DOHH2 (cell line): ENCODE data around the gene ATP8A2.

ENCODE experiments used
- EZH2phosphoT487 ChIP-seq: fragments of 200-600 bp; sonication (generic); IDR thresholded peaks from 2 replicates; pipeline ENCODE4 v1.6.1; 2017; ENCODE audit warnings: borderline replicate concordance, mild to moderate bottlenecking, antibody characterized with exemption, low read length, moderate library complexity, mixed read lengths
- TF ChIP-seq, protein P1 (sequence below): fragments of 200-600 bp; sonication (generic); IDR thresholded peaks from one replicate; pipeline ENCODE4 v1.5.1; 2014; ENCODE audit warnings: antibody characterized with exemption, mild to moderate bottlenecking, low read depth, low read length; ENCODE audit not compliant: poor library complexity, severe bottlenecking

DNA sequence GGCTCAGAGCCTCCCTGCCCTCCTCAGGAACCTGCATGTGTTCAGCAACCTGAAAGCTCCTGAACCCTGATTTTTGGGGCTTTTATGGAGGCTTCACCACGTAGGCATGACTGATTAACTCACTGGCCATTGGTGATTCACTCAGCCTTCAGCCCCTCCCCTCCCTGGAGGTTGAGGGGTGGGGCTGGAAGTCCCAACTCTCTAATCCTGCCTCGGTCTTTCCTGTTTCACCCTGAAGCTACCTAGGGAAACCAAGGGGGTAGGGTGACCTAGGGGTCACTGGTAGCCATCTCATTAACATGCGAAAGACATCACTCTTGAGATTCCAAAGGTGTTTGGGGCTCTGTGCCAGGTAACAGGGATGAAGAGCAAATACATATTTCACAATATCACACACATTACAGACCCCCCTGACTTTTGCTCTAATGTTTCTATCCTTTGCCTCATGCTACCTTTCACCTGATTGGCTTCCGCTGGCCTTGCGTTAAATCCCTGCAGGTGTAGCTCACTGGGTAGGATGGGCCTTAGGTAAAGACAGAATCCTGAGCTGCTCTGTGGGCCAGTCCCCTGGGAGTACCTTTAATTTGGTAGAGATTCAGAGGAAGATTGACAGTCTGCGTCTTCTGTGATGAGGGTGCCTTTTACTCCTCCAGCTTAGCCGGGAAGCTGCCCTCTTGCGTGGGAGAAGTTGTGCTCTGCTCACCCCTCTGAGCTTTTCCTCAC is 260.6 kb downstream of the ATP8A2 start:
- TF ChIP-seq, protein P1, sequence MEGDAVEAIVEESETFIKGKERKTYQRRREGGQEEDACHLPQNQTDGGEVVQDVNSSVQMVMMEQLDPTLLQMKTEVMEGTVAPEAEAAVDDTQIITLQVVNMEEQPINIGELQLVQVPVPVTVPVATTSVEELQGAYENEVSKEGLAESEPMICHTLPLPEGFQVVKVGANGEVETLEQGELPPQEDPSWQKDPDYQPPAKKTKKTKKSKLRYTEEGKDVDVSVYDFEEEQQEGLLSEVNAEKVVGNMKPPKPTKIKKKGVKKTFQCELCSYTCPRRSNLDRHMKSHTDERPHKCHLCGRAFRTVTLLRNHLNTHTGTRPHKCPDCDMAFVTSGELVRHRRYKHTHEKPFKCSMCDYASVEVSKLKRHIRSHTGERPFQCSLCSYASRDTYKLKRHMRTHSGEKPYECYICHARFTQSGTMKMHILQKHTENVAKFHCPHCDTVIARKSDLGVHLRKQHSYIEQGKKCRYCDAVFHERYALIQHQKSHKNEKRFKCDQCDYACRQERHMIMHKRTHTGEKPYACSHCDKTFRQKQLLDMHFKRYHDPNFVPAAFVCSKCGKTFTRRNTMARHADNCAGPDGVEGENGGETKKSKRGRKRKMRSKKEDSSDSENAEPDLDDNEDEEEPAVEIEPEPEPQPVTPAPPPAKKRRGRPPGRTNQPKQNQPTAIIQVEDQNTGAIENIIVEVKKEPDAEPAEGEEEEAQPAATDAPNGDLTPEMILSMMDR = no peak
- TF ChIP-seq EZH2phosphoT487 = no peak
